SU-DHL-6 (cell line): ENCODE results near the gene PUS1.

Source experiments
- H2AFZ ChIP-seq: fragments of 200-600 bp; sonication (generic); 2 replicates; pipeline ENCODE4 v1.6.1; 2014; ENCODE audit warnings: low read depth, mild to moderate bottlenecking, moderate library complexity, mixed read lengths, antibody characterized with exemption, low read length; ENCODE audit not compliant: severe bottlenecking
- H3F3A ChIP-seq: fragments of 200-600 bp; shearing (Covaris generic); 2 replicates; pipeline ENCODE4 v1.6.0; 2016; ENCODE audit warnings: antibody characterized with exemption, mild to moderate bottlenecking; ENCODE audit not compliant: insufficient read depth
- H3K27ac ChIP-seq: fragments of 200-600 bp; sonication (generic); 2 replicates; pipeline ENCODE4 v1.5.1; 2016; ENCODE audit warnings: low read depth, mild to moderate bottlenecking, low read length, moderate library complexity, mixed read lengths
- H3K27me3 ChIP-seq: fragments of 200-600 bp; sonication (generic), shearing (Covaris generic); 2 replicates; pipeline ENCODE4 v1.6.0; 2014; ENCODE audit warnings: mild to moderate bottlenecking, low read length
- H3K36me3 ChIP-seq: fragments of 200-600 bp; sonication (generic); 2 replicates; pipeline ENCODE4 v1.6.1; 2014; ENCODE audit warnings: mild to moderate bottlenecking, low read length, mixed read lengths
- H3K4me2 ChIP-seq: fragments of 300-600, 200-600 bp; shearing (Covaris generic), sonication (generic); 2 replicates; pipeline ENCODE4 v1.6.0; 2014; ENCODE audit warnings: low read length, low read depth, mild to moderate bottlenecking; ENCODE audit not compliant: poor library complexity, severe bottlenecking
- H3K4me3 ChIP-seq: fragments of 200-600 bp; sonication (generic); 2 replicates; pipeline ENCODE4 v1.5.1; 2014; ENCODE audit warnings: antibody characterized with exemption, low read length, mild to moderate bottlenecking, mixed read lengths; ENCODE audit not compliant: insufficient read depth, poor library complexity, severe bottlenecking
- H3K79me2 ChIP-seq: fragments of 200-600 bp; sonication (generic); 2 replicates; pipeline ENCODE4 v1.6.1; 2014; ENCODE audit warnings: mild to moderate bottlenecking, low read length, moderate library complexity; ENCODE audit not compliant: insufficient read depth
- H3K9ac ChIP-seq: fragments of 200-600 bp; sonication (generic); 2 replicates; pipeline ENCODE4 v1.7.0; 2014; ENCODE audit warnings: mild to moderate bottlenecking, low read length
- H3K9me2 ChIP-seq: fragments of 200-600 bp; sonication (generic); replicated peaks from 2 replicates; pipeline ENCODE4 v1.6.1; 2014; ENCODE audit warnings: low read length; ENCODE audit not compliant: insufficient read depth
- H3K9me3 ChIP-seq: fragments of 200-600 bp; sonication (generic); 2 replicates; pipeline ENCODE4 v1.6.1; 2014; ENCODE audit warnings: low read length, mixed read lengths; ENCODE audit not compliant: insufficient read depth
- H4K20me1 ChIP-seq: fragments of 200-600 bp; sonication (generic); 2 replicates; pipeline ENCODE4 v1.6.1; 2014; ENCODE audit warnings: low read depth, mild to moderate bottlenecking, antibody characterized with exemption, low read length, moderate library complexity, mixed read lengths
- CTCF ChIP-seq: fragments of 200-600 bp; sonication (generic); IDR thresholded peaks from one replicate; pipeline ENCODE4 v1.5.1; 2017; ENCODE audit warnings: antibody characterized with exemption, mild to moderate bottlenecking, low read length, moderate library complexity; ENCODE audit not compliant: insufficient read depth, poor library complexity, severe bottlenecking
- EZH2phosphoT487 ChIP-seq: fragments of 200-600 bp; sonication (generic), shearing (Covaris generic); conservative IDR thresholded peaks from 2 replicates; pipeline ENCODE4 v1.6.1; 2018; ENCODE audit warnings: mild to moderate bottlenecking, antibody characterized with exemption, low read length, moderate library complexity, mixed read lengths

PUS1 gene

GRCh38 chr12:131944601-131945251 is 15.7 kb downstream of the PUS1 start:
- H3K4me2 ChIP-seq: no peak overlapping the region
- H3K9me2 ChIP-seq: no peaks in the 10 kb centered on the region
- H3K36me3 ChIP-seq: no peaks in the 10 kb centered on the region
- peaks cover 13% of the 10 kb centered on the region; the same call in 1 of the 2 replicates for H3F3A ChIP-seq
- H3K27me3 ChIP-seq: no peaks in the 10 kb centered on the region
- no peak overlapping the region for H3K27ac ChIP-seq
- no peaks in the 10 kb centered on the region; the same call in 1 of the 2 replicates for H4K20me1 ChIP-seq
- H2AFZ ChIP-seq: no peak overlapping the region
- no peak overlapping the region for H3K9ac ChIP-seq
- H3K79me2 ChIP-seq: no peaks in the 10 kb centered on the region
- TF ChIP-seq EZH2phosphoT487 (no peak), CTCF (no peak)
- H3K9me3 ChIP-seq: no peaks in the 10 kb centered on the region
- no peak overlapping the region for H3K4me3 ChIP-seq

- Histone ChIP-seq H4K20me1 (no peaks in the 10 kb centered on the region; the same call in 1 of the 2 replicates), H3F3A (peaks cover 13% of the 10 kb centered on the region; the same call in 1 of the 2 replicates), H3K9me3 (no peaks in the 10 kb centered on the region), H3K4me2 (no peak overlapping the region), H3K9ac (no peak overlapping the region), H3K4me3 (no peak overlapping the region), H3K79me2 (peaks cover 19% of the 10 kb centered on the region), H3K36me3 (no peaks in the 10 kb centered on the region), H3K27ac (no peak overlapping the region), H3K9me2 (no peaks in the 10 kb centered on the region), H2AFZ (no peak overlapping the region), H3K27me3 (no peaks in the 10 kb centered on the region)
- TF ChIP-seq CTCF (no peak), EZH2phosphoT487 (no peak)
Observed at GRCh38 chr12:131946757-131947156, 17.7 kb downstream of the PUS1 start.

GRCh38 chr12:131947482-131948027 is 18.5 kb downstream of the PUS1 start:
- TF ChIP-seq CTCF (no peak), EZH2phosphoT487 (no peak)
- Histone ChIP-seq H3F3A (peaks cover 13% of the 10 kb centered on the region; the same call in 1 of the 2 replicates), H3K9me2 (no peaks in the 10 kb centered on the region), H3K4me3 (no peak overlapping the region), H2AFZ (no peak overlapping the region), H3K79me2 (peaks cover 23% of the 10 kb centered on the region), H3K36me3 (no peaks in the 10 kb centered on the region), H3K4me2 (no peak overlapping the region), H3K27ac (no peak overlapping the region), H3K9me3 (no peaks in the 10 kb centered on the region), H3K9ac (no peak overlapping the region), H3K27me3 (no peaks in the 10 kb centered on the region), H4K20me1 (no peaks in the 10 kb centered on the region; the same call in 1 of the 2 replicates)
